ENCODE results near the gene ANKRD10.

- no peak for TF ChIP-seq CTCF (IDR thresholded peaks at IDR 0.05; ENCODE audit: insufficient read depth, low read depth, low read length)
- no peak for TF ChIP-seq EZH2 (IDR thresholded peaks at IDR 0.05; ENCODE audit: insufficient read depth, low read length)
Measured at GRCh38 chr13:110884517-110884916, 30.4 kb downstream of the ANKRD10 start.
